HL-60 (cell line): ENCODE measurements around the gene SLAIN1.

Experiments used
- DNase-seq, 2 experiments: peaks; one replicate each; pipeline ENCODE4 v3.0.0-alpha.2; 2010 to 2020; ENCODE audit warnings: low read depth in 1 of 2, low spot score in 1 of 2
- H3K27ac ChIP-seq: fragments of 250-450 bp; sonication (Bioruptor Pico); replicated peaks from 2 replicates; pipeline ENCODE4 v1.5.1; 2020; ENCODE audit warnings: mild to moderate bottlenecking, moderate library complexity
- H3K27me3 ChIP-seq: fragments of 250-450 bp; sonication (Bioruptor Pico); 2 replicates; pipeline ENCODE4 v1.5.1; 2021; ENCODE audit warnings: mild to moderate bottlenecking, moderate library complexity; ENCODE audit not compliant: insufficient read depth, poor library complexity, severe bottlenecking
- H3K4me3 ChIP-seq: replicated peaks from 2 replicates; pipeline ENCODE4 v1.5.1; 2011; ENCODE audit warnings: mild to moderate bottlenecking, control low read depth, low read length; ENCODE audit not compliant: insufficient read depth
- CTCF ChIP-seq: IDR thresholded peaks from one replicate; pipeline ENCODE4 v1.5.1; 2011; ENCODE audit warnings: low read length, control low read depth, inconsistent platforms; ENCODE audit not compliant: insufficient read depth
- GABPA ChIP-seq: IDR thresholded peaks from 2 replicates; pipeline ENCODE4 v1.6.1; 2012; ENCODE audit warnings: low read depth
- POLR2AphosphoS5 ChIP-seq: IDR thresholded peaks from 2 replicates; pipeline ENCODE4 v1.6.1; 2012; ENCODE audit warnings: low read depth
- REST ChIP-seq: IDR thresholded peaks from 2 replicates; pipeline ENCODE4 v1.6.1; 2012; ENCODE audit warnings: low read depth; ENCODE audit not compliant: insufficient replicate concordance
- SPI1 ChIP-seq: IDR thresholded peaks from 2 replicates; pipeline ENCODE4 v1.6.1; 2012; ENCODE audit warnings: low read depth, mild to moderate bottlenecking, borderline replicate concordance

The SLAIN1 gene

GRCh38 chr13:77699059-77699680 is 1.7 kb downstream of the SLAIN1 start:
- peak overlapping the region; percentile 65 for H3K4me3 ChIP-seq

GRCh38 chr13:77701305-77701704 is 3.8 kb downstream of the SLAIN1 start:
- no peak overlapping the region for H3K4me3 ChIP-seq
- TF ChIP-seq POLR2AphosphoS5 (no peak), GABPA (no peak), CTCF (no peak), REST (no peak), SPI1 (no peak)
- peaks cover 25% of the 10 kb centered on the region for H3K27me3 ChIP-seq
- DNase-seq: no peak
- no peak overlapping the region for H3K27ac ChIP-seq

More at GRCh38 chr13:77699059-77699680, 1.7 kb downstream of the SLAIN1 start:
- TF ChIP-seq SPI1: no peak
- TF ChIP-seq REST: no peak
- TF ChIP-seq POLR2AphosphoS5: no peak
- no peak for TF ChIP-seq CTCF
- TF ChIP-seq GABPA: no peak
- peaks cover 45% of the 10 kb centered on the region for H3K27me3 ChIP-seq
- no peak for DNase-seq
- H3K27ac ChIP-seq: no peak overlapping the region

- H3K4me3 ChIP-seq: no peak overlapping the region
- H3K27me3 ChIP-seq: peaks cover 15% of the 10 kb centered on the region
- TF ChIP-seq SPI1: no peak
- no peak for TF ChIP-seq CTCF
- no peak for TF ChIP-seq GABPA
- TF ChIP-seq POLR2AphosphoS5: no peak
- no peak for DNase-seq
- no peak overlapping the region for H3K27ac ChIP-seq
These were observed 4.9 kb downstream of the SLAIN1 start for GRCh38 chr13:77702366-77702765.

- no peak overlapping the region for H3K4me3 ChIP-seq
- no peak for DNase-seq
- no peak overlapping the region for H3K27ac ChIP-seq
- TF ChIP-seq GABPA (no peak), REST (no peak), CTCF (no peak), SPI1 (no peak), POLR2AphosphoS5 (no peak)
- peaks cover 15% of the 10 kb centered on the region for H3K27me3 ChIP-seq
These were observed 5.9 kb downstream of the SLAIN1 start for GRCh38 chr13:77703408-77703807.
